Body of pancreas (tissue), 4 donors: ENCODE data around the gene COL6A1. TPM values are rescaled to one million over a fixed set of nuclear protein-coding genes. Genes with fewer than 3 reads are reported as not detected.

ENCODE experiments used
- ATAC-seq: fragments of 150-250 bp; one replicate; pipeline ENCODE4 v1.9.1; 2016
- DNase-seq, 4 donors: peaks; one replicate each; pipeline ENCODE4 v3.0.0-alpha.2; 2019
- H3K27ac ChIP-seq, 4 donors: fragments of 200-600 bp; sonication (generic); 1 replicate in 3 of 4; 2 replicates in 1 of 4; pipeline versions ENCODE4 v1.5.1 to v1.6.1; 2016 to 2019; ENCODE audit warnings: mild to moderate bottlenecking in 1 of 4, mixed read lengths in 1 of 4, moderate library complexity in 1 of 4
- H3K27me3 ChIP-seq, 2 donors: fragments of 200-600 bp; sonication (generic); one replicate each; pipeline ENCODE4 v1.6.0; 2016; ENCODE audit warnings: mild to moderate bottlenecking in 1 of 2
- H3K36me3 ChIP-seq, 2 donors: fragments of 200-600 bp; sonication (generic); replicated peaks in 1 of 2; 2 replicates each; pipeline ENCODE4 v1.5.1; 2016; ENCODE audit warnings: low read depth in 2 of 2; ENCODE audit not compliant: insufficient read depth in 1 of 2
- H3K4me1 ChIP-seq: fragments of 200-600 bp; sonication (generic); one replicate; pipeline ENCODE4 v1.6.0; 2016
- H3K4me3 ChIP-seq, 2 donors: fragments of 200-600 bp; sonication (generic); 1 replicate in 1 of 2; 2 replicates in 1 of 2; pipeline ENCODE4 v1.5.1; 2016 to 2019
- H3K9me3 ChIP-seq, 3 donors: fragments of 200-600 bp; sonication (generic); 1 replicate in 2 of 3; 2 replicates in 1 of 3; pipeline ENCODE4 v1.5.1; 2016
- CTCF ChIP-seq, 7 experiments: fragments of 450-650 bp in 4 of 7; fragments of 200-600 bp in 3 of 7; sonication (generic) in 3 of 7; IDR thresholded peaks; one replicate each; pipeline ENCODE4 v1.5.1; 2016 to 2019; ENCODE audit warnings: antibody characterized with exemption in 7 of 7
- POLR2A ChIP-seq, 3 donors: fragments of 450-650 bp; IDR thresholded peaks; one replicate each; pipeline ENCODE4 v1.6.1; 2016; ENCODE audit warnings: antibody characterized with exemption in 3 of 3, mild to moderate bottlenecking in 2 of 3
- WGBS, 2 donors: methylation state at CpG; one replicate each; pipeline ENCODE4 v1.1.5; 2017; 5-methylcytosine and 5-hydroxymethylcytosine counted together
- intact Hi-C: fragments of 100-400 bp; cut with DNase I; formaldehyde crosslinking; loops from one replicate; pipeline ENCODE4 v1.15.1; 2023
- total RNA-seq, 2 donors: library from RNA; depleted of rRNA; stranded (reverse); fragments of >200 nt; gene quantifications; one replicate each; pipeline ENCODE4 v1.1.0, GENCODE V29; 2016

COL6A1 gene
- total RNA-seq, 2 donors from 2014 or later, result 112 to 314 TPM

DNA sequence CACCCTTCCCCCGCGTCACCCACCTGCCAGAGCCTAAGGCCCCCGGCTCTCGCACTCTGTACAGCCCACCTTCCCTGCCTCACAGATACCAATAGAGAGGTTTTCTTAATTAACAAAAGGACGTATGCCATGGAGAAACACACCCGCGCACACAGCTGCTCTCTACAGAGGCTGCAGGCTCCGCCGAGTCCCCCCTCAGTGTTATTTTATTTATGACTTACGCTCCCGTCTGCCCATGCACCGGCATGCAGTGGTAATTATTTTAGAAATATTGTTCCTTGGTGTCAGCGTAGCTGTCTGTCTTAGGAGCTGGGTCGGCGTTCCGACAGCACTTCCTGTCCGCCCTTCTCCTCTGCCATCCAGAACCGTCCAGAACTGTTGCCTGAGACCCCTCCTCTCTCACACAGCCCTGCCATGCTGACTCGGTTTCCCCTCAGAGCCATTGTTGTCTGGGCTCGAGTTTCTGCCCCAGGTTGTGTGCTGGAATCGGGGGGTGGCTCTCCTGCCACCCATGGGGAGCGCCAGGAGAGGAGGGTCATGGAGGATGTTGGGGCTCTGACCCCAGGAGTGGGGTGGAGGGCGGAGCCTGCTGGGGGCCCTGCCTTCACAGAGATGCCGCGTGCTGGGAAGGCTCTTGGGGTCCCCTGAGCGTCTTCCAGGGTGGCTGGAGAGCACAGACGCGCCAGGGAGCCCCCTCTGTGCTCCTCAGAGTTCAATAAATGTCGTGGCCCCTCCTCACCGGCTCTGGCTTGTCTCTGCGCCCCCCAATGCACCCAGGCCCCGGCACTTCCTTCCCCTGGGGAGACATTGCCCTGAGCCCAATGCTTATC, 39.6 kb upstream of the COL6A1 start:
- intact Hi-C loops, result no loop called here
- Histone ChIP-seq H3K27me3 (no peaks in the 10 kb centered on the region), H3K9me3 (no peaks in the 10 kb centered on the region), H3K27ac (no peak overlapping the region), H3K36me3 (no peaks in the 10 kb centered on the region), H3K4me1 (no peaks in the 10 kb centered on the region), H3K4me3 (no peak overlapping the region)
- 77 to 79% methylated on average over 26 to 32 of the region's 32 CpGs for WGBS, 2 donors
- no peak for TF ChIP-seq POLR2A (IDR thresholded peaks at IDR 0.05)
- no peak for TF ChIP-seq CTCF (IDR thresholded peaks at IDR 0.05)
- DNase-seq, result no peak
- no peak for ATAC-seq

GRCh38 chr21:45942755-45943629, 38.6 kb upstream of the COL6A1 start:
- intact Hi-C loops, result no loop called here
- no peak for DNase-seq

DNA sequence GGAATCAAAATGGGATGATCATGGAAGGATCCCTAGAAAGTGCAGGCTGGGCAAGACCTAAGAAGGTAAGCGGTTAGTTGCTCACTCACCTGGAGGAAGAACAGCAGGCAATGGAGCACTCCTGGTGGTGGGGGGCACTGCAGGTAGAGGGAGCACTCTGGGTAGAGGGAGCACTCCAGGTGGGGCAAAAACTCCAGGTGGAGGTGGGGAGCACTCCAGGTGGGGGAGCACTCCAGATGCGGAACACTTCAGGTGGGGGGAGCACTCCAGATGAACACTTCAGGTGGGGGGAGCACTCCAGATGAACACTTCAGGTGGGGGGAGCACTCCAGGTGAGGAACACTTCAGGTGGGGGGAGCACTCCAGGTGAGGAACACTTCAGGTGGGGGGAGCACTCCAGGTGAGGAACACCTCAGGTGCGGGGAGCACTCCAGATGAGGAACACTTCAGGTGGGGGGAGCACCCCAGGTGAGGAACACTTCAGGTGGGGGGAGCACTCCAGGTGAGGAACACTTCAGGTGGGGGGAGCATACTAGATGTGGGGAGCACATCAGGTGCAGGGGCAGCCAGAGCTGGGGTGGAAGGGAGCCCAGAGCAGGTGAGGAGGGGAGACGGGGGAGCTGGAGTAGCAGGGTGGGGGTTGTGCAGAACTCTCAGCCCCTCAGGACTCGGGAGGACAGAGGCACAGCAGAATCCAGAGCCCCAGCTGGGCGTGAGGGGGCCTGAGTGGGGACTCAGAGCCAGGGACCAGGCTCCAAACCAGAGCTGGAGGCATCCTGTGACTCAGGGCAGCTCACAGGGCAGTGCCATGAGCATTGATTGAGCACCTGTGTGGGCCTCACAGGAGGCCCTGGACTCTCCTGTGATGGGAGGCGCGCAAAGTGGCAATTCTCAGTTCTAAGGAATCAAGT, 37.7 kb upstream of the COL6A1 start:
- Histone ChIP-seq H3K9me3 (no peaks in the 10 kb centered on the region), H3K4me1 (no peaks in the 10 kb centered on the region), H3K4me3 (no peak overlapping the region), H3K27me3 (no peaks in the 10 kb centered on the region), H3K27ac (no peak overlapping the region), H3K36me3 (no peaks in the 10 kb centered on the region)
- WGBS, 2 donors, result 83 to 93% methylated on average over 5 to 7 of the region's 8 CpGs
- ATAC-seq, result no peak
- DNase-seq, result no peak
- TF ChIP-seq CTCF (IDR thresholded peaks at IDR 0.05) (no peak), POLR2A (IDR thresholded peaks at IDR 0.05) (no peak)
- intact Hi-C loops, result no loop called here

More at GRCh38 chr21:45942755-45943629, 38.6 kb upstream of the COL6A1 start:
- Histone ChIP-seq H3K4me3 (no peak overlapping the region), H3K4me1 (no peaks in the 10 kb centered on the region), H3K27me3 (no peaks in the 10 kb centered on the region), H3K9me3 (no peaks in the 10 kb centered on the region), H3K36me3 (no peaks in the 10 kb centered on the region), H3K27ac (no peak overlapping the region)
- 70 to 72% methylated on average over 13 to 20 of the region's 20 CpGs for WGBS, 2 donors
- TF ChIP-seq CTCF (IDR thresholded peaks at IDR 0.05) (no peak), POLR2A (IDR thresholded peaks at IDR 0.05) (no peak)
- no peak for ATAC-seq

DNA sequence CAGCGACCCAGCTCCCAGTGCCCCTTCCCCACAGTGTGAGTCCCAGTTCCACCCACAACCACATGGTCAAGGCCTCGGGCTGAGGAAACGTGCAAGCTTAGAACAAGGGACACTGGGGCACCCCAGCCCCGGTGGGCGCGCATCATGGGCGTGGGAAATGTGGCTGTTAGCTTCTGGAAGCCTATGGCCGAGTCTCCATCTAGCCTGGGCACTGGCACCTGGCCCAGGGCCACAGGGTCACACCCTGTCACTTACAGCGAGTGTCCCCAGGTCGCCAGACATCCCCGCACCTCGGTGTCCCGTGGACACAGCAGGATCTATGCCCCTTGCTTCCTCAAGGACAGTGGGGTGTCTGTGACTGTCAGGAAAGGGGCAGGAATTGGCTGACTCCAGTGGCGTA, 37.0 kb upstream of the COL6A1 start:
- H3K27ac ChIP-seq, result no peak overlapping the region
- TF ChIP-seq POLR2A (IDR thresholded peaks at IDR 0.05), result no peak
- no peak for TF ChIP-seq CTCF (IDR thresholded peaks at IDR 0.05)
- ATAC-seq (no peak), DNase-seq (no peak)
- intact Hi-C loops, result no loop called here
- no peak overlapping the region for H3K4me3 ChIP-seq
- no peaks in the 10 kb centered on the region for H3K4me1 ChIP-seq
- no peaks in the 10 kb centered on the region for H3K36me3 ChIP-seq
- WGBS, 2 donors, result 74 to 76% methylated on average over 10 to 14 of the region's 14 CpGs
- H3K9me3 ChIP-seq, result no peaks in the 10 kb centered on the region
- H3K27me3 ChIP-seq, result peaks cover 0 to under 1% of the 10 kb centered on the region in 2 donors
